A673 (cell line): Measurements from ENCODE around the gene DEFB126. TPM values are rescaled to one million over a fixed set of nuclear protein-coding genes. Genes with fewer than 3 reads are reported as not detected.

ENCODE experiments used
- BruUV-seq: library from RNA; stranded (reverse); fragments of 400-500 nt; replicated peaks from 2 replicates; lab custom pipeline; 2021; lab: Mats Ljungman, UMichigan
- CTCF ChIA-PET: fragments of 300-600 bp; sonication (Branson Sonifier 250); formaldehyde crosslinking; loops from one replicate; lab custom pipeline; 2022; ENCODE audit warnings: antibody characterized with exemption; lab: Charles Lee
- POLR2A ChIA-PET: fragments of 300-600 bp; sonication (Branson Sonifier 250); formaldehyde crosslinking; loops from one replicate; lab custom pipeline; 2022; ENCODE audit warnings: antibody characterized with exemption; ENCODE audit not compliant: low non-redundant PET; lab: Charles Lee
- DNase-seq: peaks from one replicate; pipeline ENCODE4 v3.0.0-alpha.2; 2015; ENCODE audit warnings: low spot score
- H3K27ac ChIP-seq: fragments of 200-600 bp; sonication (generic); 2 replicates; pipeline ENCODE4 v1.5.1; 2016; ENCODE audit warnings: mixed run types, low read depth, mild to moderate bottlenecking, mixed read lengths, antibody characterized with exemption, low read length; ENCODE audit not compliant: poor library complexity, severe bottlenecking
- H3K27me3 ChIP-seq: fragments of 200-600 bp; sonication (generic); replicated peaks from 2 replicates; pipeline ENCODE4 v1.6.1; 2017; ENCODE audit warnings: mixed run types, low read depth, mild to moderate bottlenecking, mixed read lengths, antibody characterized with exemption, low read length; ENCODE audit not compliant: insufficient read depth, poor library complexity
- H3K36me3 ChIP-seq: fragments of 200-600 bp; sonication (generic); 2 replicates; pipeline ENCODE4 v1.6.1; 2016; ENCODE audit warnings: mixed run types, mild to moderate bottlenecking, mixed read lengths, antibody characterized with exemption, low read length; ENCODE audit not compliant: insufficient read depth, poor library complexity, severe bottlenecking
- H3K4me1 ChIP-seq: fragments of 200-600 bp; sonication (generic); 2 replicates; pipeline ENCODE4 v1.6.1; 2017; ENCODE audit warnings: mixed run types, mild to moderate bottlenecking, mixed read lengths, antibody characterized with exemption, low read length; ENCODE audit not compliant: insufficient read depth, poor library complexity, severe bottlenecking
- H3K4me3 ChIP-seq: fragments of 200-600 bp; sonication (generic); 2 replicates; pipeline ENCODE4 v1.5.1; 2016; ENCODE audit warnings: low read depth, mixed run types, mild to moderate bottlenecking, mixed read lengths, low read length; ENCODE audit not compliant: poor library complexity, severe bottlenecking
- H3K9me3 ChIP-seq: fragments of 200-600 bp; sonication (generic); 2 replicates; pipeline ENCODE4 v1.6.1; 2016; ENCODE audit warnings: mixed run types, low read depth, mild to moderate bottlenecking, mixed read lengths, antibody characterized with exemption, low read length; ENCODE audit not compliant: poor library complexity, severe bottlenecking
- CTCF ChIP-seq: fragments of 300-800, 200-600 bp; sonication (generic); conservative IDR thresholded peaks from 2 replicates; pipeline ENCODE4 v1.5.1; 2017; ENCODE audit warnings: low read depth, mild to moderate bottlenecking, antibody characterized with exemption, low read length, moderate library complexity, mixed read lengths
- EZH2 ChIP-seq: fragments of 200-600 bp; sonication (generic); IDR thresholded peaks from 2 replicates; pipeline ENCODE4 v1.6.1; 2017; ENCODE audit warnings: borderline replicate concordance, low read depth, mild to moderate bottlenecking, mixed read lengths, antibody characterized with exemption, low read length; ENCODE audit not compliant: poor library complexity, severe bottlenecking
- intact Hi-C: fragments of 100-400 bp; cut with micrococcal nuclease; formaldehyde crosslinking; loops from one replicate; pipeline ENCODE4 v1.10.0; 2022; ENCODE audit not compliant: unreplicated experiment
- total RNA-seq: library from RNA; stranded (reverse); gene quantifications from 2 replicates; pipeline ENCODE4 v1.2.3, GENCODE V29; 2021

The DEFB126 gene
- total RNA-seq, 1 experiment from 2014 or later: not detected

DNA sequence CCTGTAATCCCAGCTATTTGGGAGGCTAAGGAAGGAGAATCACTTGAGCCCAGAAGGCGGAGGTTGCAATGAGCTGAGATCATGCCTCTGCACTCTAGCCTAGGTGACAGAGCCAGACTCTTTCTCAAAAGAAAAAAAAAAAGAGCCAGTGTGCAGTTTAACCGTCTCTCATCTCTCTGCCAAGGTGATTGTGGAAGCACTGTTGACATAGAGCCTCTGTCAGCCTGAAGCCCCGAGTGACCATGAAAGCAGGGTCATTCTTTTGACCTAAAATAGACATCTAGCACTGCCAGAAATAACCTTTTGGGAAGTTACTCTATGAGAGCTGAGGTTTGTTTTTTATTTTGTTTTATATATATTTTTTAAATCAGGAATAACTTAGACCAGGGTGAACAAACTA is 22.2 kb downstream of the DEFB126 start:
- Histone ChIP-seq H3K9me3 (no peaks in the 10 kb centered on the region), H3K27ac (no peak overlapping the region), H3K4me3 (no peak overlapping the region), H3K27me3 (peaks cover 42% of the 10 kb centered on the region), H3K4me1 (no peaks in the 10 kb centered on the region), H3K36me3 (no peaks in the 10 kb centered on the region)
- no TSS peak for BruUV-seq
- POLR2A ChIA-PET: no interaction called here
- CTCF ChIA-PET: no interaction called here
- no peak for TF ChIP-seq EZH2
- no peak for TF ChIP-seq CTCF
- DNase-seq: no peak
- intact Hi-C loops: no loop called here

DNA sequence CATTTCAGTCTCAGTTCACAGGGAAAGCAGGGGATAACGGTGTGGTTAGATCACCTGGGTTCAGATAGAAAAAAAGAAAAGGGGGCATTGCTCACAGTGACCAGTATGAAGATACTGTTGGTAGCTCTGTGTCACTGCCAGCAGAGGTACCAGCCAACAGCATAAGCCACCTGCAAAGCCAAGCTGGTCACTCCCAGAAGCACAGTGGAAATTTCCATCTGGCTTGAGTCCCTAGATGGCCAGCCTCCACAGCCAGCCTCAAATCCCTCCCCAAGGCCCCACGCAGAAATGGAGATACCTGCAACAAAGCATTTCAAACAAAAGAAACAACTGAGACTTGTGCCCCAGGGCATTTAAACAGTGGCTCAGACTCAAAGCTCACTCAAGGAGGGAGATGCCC is 26.5 kb downstream of the DEFB126 start:
- no peaks in the 10 kb centered on the region for H3K36me3 ChIP-seq
- intact Hi-C loops: no loop called here
- DNase-seq: no peak
- ChIA-PET CTCF (no interaction called here), POLR2A (no interaction called here)
- no peak for TF ChIP-seq EZH2
- H3K27ac ChIP-seq: no peak overlapping the region
- no peaks in the 10 kb centered on the region for H3K4me1 ChIP-seq
- BruUV-seq: no TSS peak
- no peaks in the 10 kb centered on the region for H3K9me3 ChIP-seq
- no peak overlapping the region for H3K4me3 ChIP-seq
- peaks cover 33% of the 10 kb centered on the region for H3K27me3 ChIP-seq

GRCh38 chr20:184288-184687 is 41.9 kb downstream of the DEFB126 start:
- POLR2A ChIA-PET: no interaction called here
- H3K9me3 ChIP-seq: no peaks in the 10 kb centered on the region
- no peak overlapping the region for H3K4me3 ChIP-seq
- no peak for DNase-seq
- no peak overlapping the region for H3K27ac ChIP-seq
- H3K27me3 ChIP-seq: peaks cover 39% of the 10 kb centered on the region
- TF ChIP-seq CTCF: no peak
- H3K4me1 ChIP-seq: no peaks in the 10 kb centered on the region
- CTCF ChIA-PET: no interaction called here
- H3K36me3 ChIP-seq: no peaks in the 10 kb centered on the region
- no TSS peak for BruUV-seq
- intact Hi-C loops: no loop called here

DNA sequence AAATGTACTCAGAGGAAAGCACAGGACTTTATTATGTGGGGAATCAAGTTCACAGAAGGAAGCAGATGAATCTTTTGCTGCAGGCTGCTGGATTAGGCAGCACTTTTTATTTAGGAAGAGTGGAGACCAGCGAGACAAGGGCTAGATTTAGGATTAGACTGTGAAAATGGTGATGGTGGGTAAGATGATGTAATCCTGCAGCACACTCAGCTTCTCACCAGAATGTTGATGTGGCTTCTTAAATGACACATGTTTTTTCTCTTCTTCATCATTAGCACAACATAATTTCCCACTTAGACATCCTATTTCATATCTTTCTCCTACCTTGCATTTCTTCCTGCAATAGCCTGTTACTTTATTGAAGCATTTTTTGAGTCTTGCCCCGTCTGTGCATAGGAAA is 45.3 kb downstream of the DEFB126 start:
- DNase-seq: no peak
- Histone ChIP-seq H3K27ac (no peak overlapping the region), H3K4me3 (no peak overlapping the region), H3K4me1 (no peaks in the 10 kb centered on the region), H3K36me3 (no peaks in the 10 kb centered on the region), H3K27me3 (peaks cover 28% of the 10 kb centered on the region), H3K9me3 (peaks cover 4% of the 10 kb centered on the region)
- no peak for TF ChIP-seq CTCF
- TF ChIP-seq EZH2: no peak
- POLR2A ChIA-PET: no interaction called here
- no TSS peak for BruUV-seq
- intact Hi-C loops: no loop called here
- CTCF ChIA-PET: no interaction called here
